Neural progenitor cell (in vitro differentiated cells): ENCODE results near the gene DCX. TPM values are rescaled to one million over a fixed set of nuclear protein-coding genes. Genes with fewer than 3 reads are reported as not detected.

Experiments
- DNase-seq: peaks from one replicate; pipeline ENCODE4 v3.0.0-alpha.2; 2016; ENCODE audit warnings: low spot score
- H2AFZ ChIP-seq: fragments of 200-600 bp; sonication (generic); replicated peaks from 2 replicates; pipeline ENCODE4 v1.6.1; 2016; ENCODE audit warnings: antibody characterized with exemption
- H3F3A ChIP-seq: fragments of 200-600 bp; sonication (generic); 2 replicates; pipeline ENCODE4 v1.6.1; 2016; ENCODE audit warnings: antibody characterized with exemption, low read depth
- H3K27ac ChIP-seq: fragments of 200-600 bp; sonication (generic); 2 replicates; pipeline ENCODE4 v1.5.1; 2016; ENCODE audit warnings: mild to moderate bottlenecking
- H3K27me3 ChIP-seq: fragments of 200-600 bp; sonication (generic); 2 replicates; pipeline ENCODE4 v1.6.1; 2016; ENCODE audit warnings: mild to moderate bottlenecking, moderate library complexity
- H3K36me3 ChIP-seq: fragments of 200-600 bp; sonication (generic); 2 replicates; pipeline ENCODE4 v1.5.1; 2016
- H3K4me1 ChIP-seq: fragments of 200-600 bp; sonication (generic); 2 replicates; pipeline ENCODE4 v1.6.1; 2016; ENCODE audit warnings: mixed run types
- H3K4me2 ChIP-seq: fragments of 200-600 bp; sonication (generic); 2 replicates; pipeline ENCODE4 v1.6.1; 2016
- H3K4me3 ChIP-seq: fragments of 200-600 bp; sonication (generic); 2 replicates; pipeline ENCODE4 v1.5.1; 2016
- H3K79me2 ChIP-seq: fragments of 200-600 bp; sonication (generic); 2 replicates; pipeline ENCODE4 v1.6.1; 2016; ENCODE audit warnings: low read depth
- H3K9ac ChIP-seq: fragments of 200-600 bp; sonication (generic); 2 replicates; pipeline ENCODE4 v1.6.1; 2016
- H3K9me3 ChIP-seq: fragments of 200-600 bp; sonication (generic); 2 replicates; pipeline ENCODE4 v1.5.1; 2016; ENCODE audit warnings: low read depth
- H4K20me1 ChIP-seq: fragments of 200-600 bp; sonication (generic); 2 replicates; pipeline ENCODE4 v1.6.1; 2016; ENCODE audit warnings: low read depth
- H3K27ac Mint-ChIP-seq: 3 replicates; pipeline ENCODE4 v1.8.0; 2021; ENCODE audit warnings: mixed read lengths
- H3K27me3 Mint-ChIP-seq: 2 replicates; pipeline ENCODE4 v1.8.0; 2022; ENCODE audit warnings: low read depth, mild to moderate bottlenecking, inconsistent platforms, moderate library complexity, mixed read lengths; ENCODE audit not compliant: insufficient read depth
- H3K36me3 Mint-ChIP-seq: 3 replicates; pipeline ENCODE4 v1.8.0; 2021; ENCODE audit warnings: mixed read lengths
- H3K4me1 Mint-ChIP-seq: 3 replicates; pipeline ENCODE4 v1.8.0; 2021; ENCODE audit warnings: mixed read lengths
- H3K4me3 Mint-ChIP-seq: 3 replicates; pipeline ENCODE4 v1.8.0; 2021; ENCODE audit warnings: mild to moderate bottlenecking, moderate library complexity, mixed read lengths
- H3K9me3 Mint-ChIP-seq: 3 replicates; pipeline ENCODE4 v1.8.0; 2020; ENCODE audit warnings: mixed read lengths
- CTCF ChIP-seq: fragments of 200-600 bp; sonication (generic); IDR thresholded peaks from 2 replicates; pipeline ENCODE4 v1.5.1; 2017; ENCODE audit warnings: antibody characterized with exemption, mild to moderate bottlenecking
- EZH2 ChIP-seq: fragments of 200-600 bp; sonication (generic); IDR thresholded peaks from 2 replicates; pipeline ENCODE4 v1.6.1; 2017; ENCODE audit warnings: antibody characterized with exemption, mild to moderate bottlenecking, moderate library complexity
- EZH2phosphoT487 ChIP-seq: fragments of 200-600 bp; sonication (generic); IDR thresholded peaks from 2 replicates; pipeline ENCODE4 v1.6.1; 2017; ENCODE audit warnings: antibody characterized with exemption
- total RNA-seq: library from RNA; depleted of rRNA; stranded (reverse); fragments of >200 nt; gene quantifications from 2 replicates; pipeline ENCODE4 v1.2.3, GENCODE V29; 2015; ENCODE audit warnings: low replicate concordance

The DCX gene
- total RNA-seq, 1 donor from 2014 or later = 4.8 TPM

- H3K9me3 ChIP-seq = no peaks in the 10 kb centered on the region
- no peaks in the 10 kb centered on the region for H3K27me3 ChIP-seq
- no peaks in the 10 kb centered on the region for H3K9me3 Mint-ChIP-seq
- peaks cover 21% of the 10 kb centered on the region for H3F3A ChIP-seq
- peaks cover 2% of the 10 kb centered on the region for H3K27me3 Mint-ChIP-seq
- peaks cover 32% of the 10 kb centered on the region for H3K4me1 ChIP-seq
- TF ChIP-seq EZH2 (no peak), CTCF (no peak), EZH2phosphoT487 (no peak)
- peak overlapping the region; percentile 55 for H3K27ac Mint-ChIP-seq
- H3K9ac ChIP-seq = no peak overlapping the region
- H3K36me3 Mint-ChIP-seq = no peaks in the 10 kb centered on the region
- H3K4me3 Mint-ChIP-seq = no peak overlapping the region
- H3K4me1 Mint-ChIP-seq = peaks cover 43% of the 10 kb centered on the region
- DNase-seq = no peak
- H3K4me2 ChIP-seq = peak overlapping the region; percentile 83
- no peaks in the 10 kb centered on the region for H3K36me3 ChIP-seq
- H3K27ac ChIP-seq = no peak overlapping the region
- H4K20me1 ChIP-seq = no peaks in the 10 kb centered on the region
- H2AFZ ChIP-seq = no peak overlapping the region
- H3K4me3 ChIP-seq = no peak overlapping the region
- H3K79me2 ChIP-seq = no peaks in the 10 kb centered on the region
Observed at GRCh38 chrX:111376486-111376885, 35.5 kb downstream of the DCX start.

- Histone ChIP-seq H3K9me3 (no peaks in the 10 kb centered on the region), H3K79me2 (no peaks in the 10 kb centered on the region), H2AFZ (no peak overlapping the region), H3K27ac (no peak overlapping the region), H4K20me1 (no peaks in the 10 kb centered on the region), H3K4me1 (peaks cover 37% of the 10 kb centered on the region), H3K4me3 (no peak overlapping the region), H3K36me3 (no peaks in the 10 kb centered on the region), H3K9ac (no peak overlapping the region), H3K4me2 (no peak overlapping the region), H3F3A (peaks cover 21% of the 10 kb centered on the region), H3K27me3 (no peaks in the 10 kb centered on the region)
- no peaks in the 10 kb centered on the region for H3K9me3 Mint-ChIP-seq
- DNase-seq = peak; percentile 66
- peaks cover 2% of the 10 kb centered on the region for H3K27me3 Mint-ChIP-seq
- TF ChIP-seq EZH2phosphoT487 (no peak), CTCF (no peak), EZH2 (no peak)
- peak overlapping the region; percentile 55 for H3K27ac Mint-ChIP-seq
- H3K36me3 Mint-ChIP-seq = no peaks in the 10 kb centered on the region
- no peak overlapping the region for H3K4me3 Mint-ChIP-seq
- peaks cover 43% of the 10 kb centered on the region for H3K4me1 Mint-ChIP-seq
Observed at GRCh38 chrX:111375747-111376146, 36.2 kb downstream of the DCX start.

GRCh38 chrX:111372086-111372485, 39.9 kb downstream of the DCX start:
- H3F3A ChIP-seq = peaks cover 10% of the 10 kb centered on the region
- no peak for TF ChIP-seq EZH2
- TF ChIP-seq CTCF = no peak
- no peak for TF ChIP-seq EZH2phosphoT487
- no peaks in the 10 kb centered on the region for H4K20me1 ChIP-seq
- H3K27me3 ChIP-seq = no peaks in the 10 kb centered on the region
- H3K4me2 ChIP-seq = peak overlapping the region; percentile 37
- Mint-ChIP-seq H3K9me3 (no peaks in the 10 kb centered on the region), H3K27me3 (no peaks in the 10 kb centered on the region), H3K36me3 (no peaks in the 10 kb centered on the region), H3K27ac (peak overlapping the region; percentile 35), H3K4me1 (peaks cover 26% of the 10 kb centered on the region), H3K4me3 (no peak overlapping the region)
- no peaks in the 10 kb centered on the region for H3K79me2 ChIP-seq
- no peak overlapping the region for H3K9ac ChIP-seq
- peak; percentile 23 for DNase-seq
- H3K4me1 ChIP-seq = peaks cover 40% of the 10 kb centered on the region
- H3K4me3 ChIP-seq = no peak overlapping the region
- no peak overlapping the region for H3K27ac ChIP-seq
- H3K36me3 ChIP-seq = no peaks in the 10 kb centered on the region
- no peak overlapping the region for H2AFZ ChIP-seq
- no peaks in the 10 kb centered on the region for H3K9me3 ChIP-seq
